BLaER1 treated with 17β-estradiol and CSF1 and Interleukin-3, amounts not matched to agents 10 nM and 100 nM (cell line): ENCODE results near the gene NEB.

ENCODE experiments used
- H3K27ac ChIP-seq, 11 experiments: shearing (Covaris generic); formaldehyde crosslinking; 2 replicates each; pipeline ENCODE4 v1.8.1; 2022
- H3K27me3 ChIP-seq, 11 experiments: shearing (Covaris generic); formaldehyde crosslinking; 2 replicates each; pipeline ENCODE4 v1.8.1; 2022
- H3K36me3 ChIP-seq, 11 experiments: shearing (Covaris generic); formaldehyde crosslinking; 2 replicates each; pipeline ENCODE4 v1.8.1; 2022
- H3K4me1 ChIP-seq, 10 experiments: shearing (Covaris generic); formaldehyde crosslinking; 2 replicates each; pipeline ENCODE4 v1.8.1; 2022
- H3K4me2 ChIP-seq, 11 experiments: shearing (Covaris generic); formaldehyde crosslinking; 2 replicates each; pipeline ENCODE4 v1.8.1; 2022
- H3K4me3 ChIP-seq, 10 experiments: shearing (Covaris generic); formaldehyde crosslinking; 2 replicates each; pipeline ENCODE4 v1.8.1; 2022
- H3K9ac ChIP-seq, 11 experiments: shearing (Covaris generic); formaldehyde crosslinking; 2 replicates each; pipeline ENCODE4 v1.8.1; 2022
- H3K9me3 ChIP-seq, 11 experiments: shearing (Covaris generic); formaldehyde crosslinking; replicated peaks in 1 of 11; 2 replicates each; pipeline ENCODE4 v1.8.1; 2022
- H4K20me1 ChIP-seq, 11 experiments: shearing (Covaris generic); formaldehyde crosslinking; 2 replicates each; pipeline ENCODE4 v1.8.1; 2022
- Cebpa-rat ChIP-seq, 11 experiments: shearing (Covaris generic); IDR thresholded peaks; 2 replicates each; pipeline ENCODE4 v1.8.1; 2022

NEB gene

GRCh38 chr2:151498178-151498577 is 236.1 kb downstream of the NEB start:
- no peak overlapping the region for H3K27ac ChIP-seq
- no peaks in the 10 kb centered on the region for H3K27me3 ChIP-seq
- H3K9me3 ChIP-seq: no peaks in the 10 kb centered on the region
- H3K4me3 ChIP-seq: no peak overlapping the region
- no peaks in the 10 kb centered on the region for H4K20me1 ChIP-seq
- H3K4me2 ChIP-seq: no peak overlapping the region
- H3K9ac ChIP-seq: no peak overlapping the region
- H3K36me3 ChIP-seq: no peaks in the 10 kb centered on the region
- TF ChIP-seq Cebpa-rat (IDR thresholded peaks at IDR 0.05): no peak
- H3K4me1 ChIP-seq: no peaks in the 10 kb centered on the region; a peak in 1 of 20 replicates

- no peak overlapping the region for H3K9ac ChIP-seq
Observed at GRCh38 chr2:151491496-151491895, 242.8 kb downstream of the NEB start.

GRCh38 chr2:151490276-151490675 is 244.0 kb downstream of the NEB start:
- Histone ChIP-seq H3K27me3 (no peaks in the 10 kb centered on the region), H3K27ac (no peak overlapping the region), H3K4me1 (peaks cover 0 to 6% (median 0%) of the 10 kb centered on the region in 10 experiments; a peak in 3 of 20 replicates), H3K9ac (no peak overlapping the region), H3K4me3 (no peak overlapping the region), H3K4me2 (no peak overlapping the region), H4K20me1 (no peaks in the 10 kb centered on the region), H3K36me3 (peaks cover 0 to 25% (median 5%) of the 10 kb centered on the region in 11 experiments; a peak in 11 of 22 replicates), H3K9me3 (no peaks in the 10 kb centered on the region)
- TF ChIP-seq Cebpa-rat (IDR thresholded peaks at IDR 0.05): no peak

More at GRCh38 chr2:151491496-151491895, 242.8 kb downstream of the NEB start:
- TF ChIP-seq Cebpa-rat (IDR thresholded peaks at IDR 0.05): no peak
- no peaks in the 10 kb centered on the region for H3K4me1 ChIP-seq
- no peak overlapping the region for H3K4me3 ChIP-seq
- H3K9me3 ChIP-seq: no peaks in the 10 kb centered on the region
- no peak overlapping the region for H3K4me2 ChIP-seq
- H3K27ac ChIP-seq: no peak overlapping the region
- peaks cover 0 to 14% (median 3%) of the 10 kb centered on the region in 11 experiments; a peak in 6 of 22 replicates for H3K36me3 ChIP-seq
- H3K27me3 ChIP-seq: no peaks in the 10 kb centered on the region
- no peaks in the 10 kb centered on the region for H4K20me1 ChIP-seq

GRCh38 chr2:151486053-151486452 is 248.2 kb downstream of the NEB start:
- no peak overlapping the region for H3K27ac ChIP-seq
- TF ChIP-seq Cebpa-rat (IDR thresholded peaks at IDR 0.05): no peak
- H4K20me1 ChIP-seq: peaks cover 0 to 2% (median 0%) of the 10 kb centered on the region in 11 experiments; a peak in 1 of 22 replicates
- H3K36me3 ChIP-seq: peaks cover 32 to 61% (median 40%) of the 10 kb centered on the region in 11 experiments
- no peaks in the 10 kb centered on the region for H3K9me3 ChIP-seq
- H3K4me3 ChIP-seq: no peak overlapping the region
- peaks cover 0 to 6% (median 0%) of the 10 kb centered on the region in 10 experiments; a peak in 3 of 20 replicates for H3K4me1 ChIP-seq
- no peak overlapping the region for H3K9ac ChIP-seq
- no peak overlapping the region for H3K4me2 ChIP-seq
- H3K27me3 ChIP-seq: no peaks in the 10 kb centered on the region

- no peak for TF ChIP-seq Cebpa-rat (IDR thresholded peaks at IDR 0.05)
- H3K27ac ChIP-seq: no peak overlapping the region
- no peak overlapping the region for H3K9ac ChIP-seq
- H3K9me3 ChIP-seq: no peaks in the 10 kb centered on the region
- peaks cover 37 to 68% (median 54%) of the 10 kb centered on the region in 11 experiments for H3K36me3 ChIP-seq
- H3K27me3 ChIP-seq: no peaks in the 10 kb centered on the region
- no peak overlapping the region for H3K4me2 ChIP-seq
- H3K4me1 ChIP-seq: peaks cover 0 to 6% (median 0%) of the 10 kb centered on the region in 10 experiments; a peak in 3 of 20 replicates
- H4K20me1 ChIP-seq: peaks cover 0 to 6% (median 0%) of the 10 kb centered on the region in 11 experiments; a peak in 1 of 22 replicates
- no peak overlapping the region for H3K4me3 ChIP-seq
Observed at GRCh38 chr2:151484100-151484499, 250.2 kb downstream of the NEB start.

GRCh38 chr2:151483546-151483945 is 250.7 kb downstream of the NEB start:
- Histone ChIP-seq H3K4me3 (no peak overlapping the region), H4K20me1 (peaks cover 0 to 6% (median 0%) of the 10 kb centered on the region in 11 experiments; a peak in 1 of 22 replicates), H3K27me3 (no peaks in the 10 kb centered on the region), H3K4me1 (peaks cover 0 to 6% (median 0%) of the 10 kb centered on the region in 10 experiments; a peak in 3 of 20 replicates), H3K9ac (no peak overlapping the region), H3K9me3 (no peaks in the 10 kb centered on the region), H3K36me3 (peaks cover 42 to 74% (median 60%) of the 10 kb centered on the region in 11 experiments), H3K4me2 (no peak overlapping the region), H3K27ac (no peak overlapping the region)
- no peak for TF ChIP-seq Cebpa-rat (IDR thresholded peaks at IDR 0.05)

GRCh38 chr2:151482171-151482725 is 252.0 kb downstream of the NEB start:
- H3K9ac ChIP-seq: no peak overlapping the region
- no peak overlapping the region for H3K4me3 ChIP-seq
- H3K9me3 ChIP-seq: no peaks in the 10 kb centered on the region
- H4K20me1 ChIP-seq: peaks cover 0 to 6% (median 0%) of the 10 kb centered on the region in 11 experiments; a peak in 1 of 22 replicates
- no peak overlapping the region for H3K27ac ChIP-seq
- H3K36me3 ChIP-seq: peaks cover 55 to 87% (median 72%) of the 10 kb centered on the region in 11 experiments
- H3K27me3 ChIP-seq: no peaks in the 10 kb centered on the region
- peaks cover 0 to 6% (median 0%) of the 10 kb centered on the region in 10 experiments; a peak in 3 of 20 replicates for H3K4me1 ChIP-seq
- H3K4me2 ChIP-seq: no peak overlapping the region
- no peak for TF ChIP-seq Cebpa-rat (IDR thresholded peaks at IDR 0.05)

GRCh38 chr2:151481744-151482143 is 252.5 kb downstream of the NEB start:
- Histone ChIP-seq H3K4me2 (no peak overlapping the region), H4K20me1 (peaks cover 0 to 6% (median 0%) of the 10 kb centered on the region in 11 experiments; a peak in 1 of 22 replicates), H3K27ac (no peak overlapping the region), H3K36me3 (peaks cover 60 to 92% (median 77%) of the 10 kb centered on the region in 11 experiments), H3K9me3 (no peaks in the 10 kb centered on the region), H3K27me3 (no peaks in the 10 kb centered on the region), H3K9ac (no peak overlapping the region), H3K4me1 (peaks cover 0 to 6% (median 0%) of the 10 kb centered on the region in 10 experiments; a peak in 3 of 20 replicates), H3K4me3 (no peak overlapping the region)
- TF ChIP-seq Cebpa-rat (IDR thresholded peaks at IDR 0.05): no peak

- TF ChIP-seq Cebpa-rat (IDR thresholded peaks at IDR 0.05): no peak
- Histone ChIP-seq H3K4me1 (peaks cover 0 to 12% (median 0%) of the 10 kb centered on the region in 10 experiments; a peak in 2 of 20 replicates), H4K20me1 (peaks cover 0 to 7% (median 0%) of the 10 kb centered on the region in 11 experiments; a peak in 3 of 22 replicates), H3K36me3 (peaks cover 78 to 98% (median 94%) of the 10 kb centered on the region in 11 experiments), H3K4me3 (no peak overlapping the region), H3K4me2 (no peak overlapping the region), H3K9me3 (no peaks in the 10 kb centered on the region), H3K27ac (no peak overlapping the region), H3K27me3 (no peaks in the 10 kb centered on the region), H3K9ac (no peak overlapping the region)
Observed at GRCh38 chr2:151478011-151478410, 256.3 kb downstream of the NEB start.
